ENCODE data around the gene COG8.

- TF ChIP-seq POLR2A (IDR thresholded peaks at IDR 0.05; ENCODE audit: low read depth, low read length) (no peak), POLR2AphosphoS5 (IDR thresholded peaks at IDR 0.05; ENCODE audit: low read depth, low read length) (0 out of 2 replicates have a peak, but pooled peaks have one; percentile 29), SPI1 (IDR thresholded peaks at IDR 0.05; ENCODE audit: low read depth, low read length) (no peak), TAF1 (IDR thresholded peaks at IDR 0.05; ENCODE audit: low read depth, low read length) (no peak), POU2F2 (IDR thresholded peaks at IDR 0.05; ENCODE audit: low read depth, low read length) (no peak), PAX5 (IDR thresholded peaks at IDR 0.05; ENCODE audit: insufficient read depth, low read length, severe bottlenecking) (no peak)
Observed at GRCh38 chr16:69320740-69321073, 18.7 kb downstream of the COG8 start.

Measured in GM12891 (cell line).